AG20443 (cell line): ENCODE data around the gene CACHD1.
"Not testable (repeated sequence)": the region's sequence is repeated elsewhere in the genome, so short reads cannot be mapped to it uniquely, and the experiment has no call there.

Experiments
- DNase-seq: peaks from one replicate; pipeline ENCODE4 v3.0.0; 2012; ENCODE audit warnings: low spot score, mixed read lengths

The CACHD1 gene

DNA sequence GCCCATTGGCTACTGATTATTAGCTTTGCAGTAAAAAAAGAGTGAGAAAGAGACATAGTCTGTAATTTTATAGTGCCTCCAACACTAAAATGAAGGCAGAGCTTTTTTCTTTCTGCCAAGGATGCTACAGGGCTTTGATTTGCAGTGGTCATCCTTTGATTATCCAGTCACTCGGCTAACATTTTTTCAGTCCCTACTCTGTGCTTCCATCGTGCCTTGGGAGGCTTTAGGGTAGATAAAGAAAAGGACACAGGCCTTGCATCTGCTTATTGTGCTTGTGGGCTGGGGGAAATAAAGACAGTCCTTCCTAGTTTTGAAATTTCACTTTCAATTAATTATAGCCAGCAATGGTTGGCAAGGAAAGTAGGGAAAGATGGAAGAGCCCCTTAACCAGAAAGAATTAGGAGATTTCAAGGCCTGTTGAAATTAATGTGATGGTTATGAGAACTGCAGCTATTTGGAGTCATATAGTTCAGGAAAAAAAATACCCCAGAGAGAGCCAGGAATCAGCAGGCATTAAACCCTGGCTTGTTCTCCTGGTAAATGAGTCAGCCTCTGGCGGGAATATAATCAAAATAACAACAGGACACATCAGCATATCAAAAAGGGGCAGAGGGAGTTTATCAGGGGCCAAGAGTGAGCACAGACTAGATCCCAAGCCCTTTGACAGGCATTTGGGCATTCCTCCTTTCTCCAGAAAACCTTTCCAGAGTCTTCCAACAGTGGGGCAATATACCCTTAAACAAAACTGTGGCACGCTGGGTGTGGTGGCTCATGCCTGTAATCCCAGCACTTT lies 27.4 kb downstream of the CACHD1 start:
- peak; percentile 50 for DNase-seq

DNA sequence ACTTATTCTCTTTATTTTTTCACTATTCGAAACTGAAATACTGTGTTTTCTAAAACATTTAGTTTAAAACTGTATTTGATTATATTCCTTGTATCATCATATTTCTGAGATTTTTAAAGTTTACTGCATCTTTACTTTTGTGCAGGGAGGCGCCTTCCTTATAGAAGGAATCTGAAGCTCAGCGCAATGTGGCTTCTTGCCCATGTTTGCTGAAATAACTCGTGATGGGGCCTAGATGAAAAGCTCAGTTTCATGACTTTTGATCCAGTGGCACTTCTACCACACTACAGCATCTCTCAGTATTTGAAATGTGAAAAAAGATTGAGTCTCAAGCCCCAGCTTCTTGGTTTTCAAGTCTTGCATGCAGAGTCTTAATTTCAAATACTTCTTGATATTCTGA lies 28.4 kb downstream of the CACHD1 start:
- DNase-seq, result no peak

DNA sequence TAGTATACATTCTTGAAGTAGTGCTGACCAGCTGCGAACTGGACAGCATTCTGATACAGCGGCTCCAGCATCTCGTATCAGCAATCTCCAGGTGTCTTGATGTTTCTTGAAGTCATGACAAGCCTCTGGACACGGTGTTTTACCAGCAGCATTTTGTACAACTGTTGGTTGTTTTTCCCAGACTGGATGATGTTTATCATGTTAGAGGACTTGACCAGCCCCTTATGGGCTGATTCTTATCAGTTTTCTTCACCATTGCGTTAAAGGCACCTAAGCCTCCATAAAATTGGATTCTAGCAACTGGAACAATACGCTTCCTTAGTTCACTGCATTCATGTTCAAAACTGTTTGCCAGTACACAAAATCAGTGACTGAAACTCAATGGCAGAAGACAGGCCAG lies 29.1 kb downstream of the CACHD1 start:
- no peak for DNase-seq

DNA sequence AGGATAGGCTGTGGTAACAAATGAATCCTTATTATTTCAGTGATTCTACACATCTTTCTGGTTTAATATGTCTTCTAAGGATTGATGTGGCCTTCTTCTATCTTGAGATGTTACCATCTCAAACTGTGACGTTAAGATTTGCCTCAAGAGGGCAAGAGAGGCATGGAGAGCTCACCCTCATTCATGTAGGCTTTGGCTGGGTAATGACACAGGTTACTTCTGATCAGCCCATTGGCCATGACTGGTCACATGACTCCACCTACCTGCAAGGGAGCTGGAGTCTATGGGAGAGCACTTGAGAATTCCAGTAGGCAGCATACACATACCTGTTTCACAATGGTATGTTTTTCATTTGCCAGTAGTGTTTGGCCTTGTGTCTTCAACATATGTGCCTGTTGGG lies 30.0 kb downstream of the CACHD1 start:
- DNase-seq, result no peak

DNA sequence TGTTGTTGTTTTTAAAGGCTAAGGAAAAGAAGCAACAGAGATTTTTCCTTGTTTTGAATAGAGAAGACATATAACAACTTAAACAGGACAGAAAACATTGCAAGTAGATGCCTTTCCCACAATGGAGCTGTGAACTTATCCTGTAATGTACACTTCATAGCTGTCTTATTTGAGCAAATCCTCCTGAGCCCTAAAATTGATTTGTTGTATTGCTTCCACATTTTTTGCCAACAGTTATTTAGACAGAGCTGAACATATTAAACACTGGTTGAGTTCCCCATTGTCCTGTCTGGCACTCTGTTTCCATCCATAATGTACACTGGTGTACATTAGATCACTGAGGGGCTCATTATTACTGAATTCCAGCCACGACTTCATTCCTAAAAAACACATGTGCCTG lies 32.2 kb downstream of the CACHD1 start:
- no peak for DNase-seq

DNA sequence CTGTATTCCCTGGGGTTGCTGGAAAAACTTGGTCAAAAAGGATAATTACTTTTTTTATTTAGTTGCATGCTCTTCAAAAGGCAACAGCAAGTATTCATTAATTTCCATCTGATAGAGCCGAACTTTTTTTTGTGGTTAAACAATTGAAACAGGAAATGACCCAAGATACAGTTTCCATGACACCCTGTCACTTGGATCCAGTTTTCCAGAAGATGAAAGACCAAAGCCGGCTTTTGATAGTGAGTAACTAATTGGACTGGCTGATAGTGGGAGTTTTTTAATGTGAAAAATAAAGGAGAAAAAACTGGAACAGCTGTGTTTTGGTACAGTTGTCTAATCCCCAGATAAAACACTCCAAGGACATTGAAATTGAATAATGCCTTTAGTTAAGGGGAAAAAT lies 33.0 kb downstream of the CACHD1 start:
- DNase-seq, result no peak

DNA sequence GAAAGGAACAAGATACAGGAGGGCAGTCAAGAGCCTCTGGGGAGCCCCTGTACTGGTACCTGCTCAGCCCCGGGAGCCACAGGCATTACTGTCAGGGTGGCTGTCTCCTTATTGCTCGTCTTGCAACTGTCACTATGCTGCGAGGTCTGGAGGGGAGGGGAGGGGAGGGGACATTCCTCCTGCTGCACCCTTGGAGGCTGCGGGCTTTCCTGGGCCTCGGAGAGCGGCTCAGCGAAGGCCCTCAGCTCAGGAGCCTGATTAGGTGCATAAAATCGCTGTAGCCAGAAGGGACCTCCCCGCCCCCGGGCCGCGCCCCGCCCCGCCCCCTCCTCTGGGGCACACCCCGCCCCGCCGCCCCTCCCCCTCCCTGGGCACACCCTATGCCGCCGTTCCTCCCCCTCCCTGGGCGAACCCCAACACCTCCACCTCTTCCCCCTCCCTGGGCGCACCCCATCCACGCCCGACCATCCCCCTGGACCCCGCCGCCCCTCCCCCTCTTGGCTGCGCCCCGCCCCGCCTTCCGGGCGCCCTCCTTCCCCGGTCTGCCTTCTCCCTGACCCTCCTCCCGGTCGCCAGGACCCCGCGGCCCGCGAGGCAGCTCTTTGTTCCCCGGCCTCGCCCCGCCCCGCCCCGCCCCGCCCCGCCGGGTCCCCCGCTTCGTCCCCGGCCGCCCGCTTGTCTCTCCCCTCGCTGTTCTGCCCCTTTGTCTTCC lies 35.5 kb downstream of the CACHD1 start:
- peak; percentile 61 for DNase-seq

DNA sequence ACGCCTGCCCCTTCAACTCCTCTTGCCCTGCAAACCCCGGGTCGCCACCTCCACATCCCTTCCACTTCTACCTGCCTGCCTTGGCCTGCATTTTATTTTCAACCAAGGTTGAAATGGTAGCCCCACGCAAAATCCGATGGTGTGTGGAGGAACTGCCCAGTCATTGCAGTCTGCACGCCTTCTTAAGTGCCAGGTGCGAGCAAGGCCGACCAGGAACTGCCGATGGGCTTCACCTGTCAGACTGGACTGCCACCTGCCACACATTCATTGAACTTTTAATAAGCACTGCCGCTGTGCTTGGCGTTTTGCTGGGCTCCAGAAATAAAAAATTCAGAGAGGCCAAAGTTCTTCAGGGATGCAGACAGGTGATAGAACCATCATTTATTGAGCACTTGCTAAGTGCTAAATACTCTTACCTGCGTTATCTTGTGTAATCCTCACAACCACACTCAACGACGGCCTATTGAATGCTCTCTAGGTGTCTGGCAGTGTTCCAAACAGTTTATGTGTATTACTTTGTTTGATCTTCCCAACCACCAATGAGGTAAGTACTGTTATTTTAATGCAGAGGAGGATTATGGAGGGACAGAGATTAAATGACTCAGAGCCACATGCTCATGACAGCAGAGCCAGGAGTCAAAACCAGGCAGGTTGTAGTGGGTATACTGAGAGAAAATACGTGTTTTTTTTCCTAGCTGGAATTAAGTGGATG lies 36.2 kb downstream of the CACHD1 start:
- DNase-seq, result no peak

DNA sequence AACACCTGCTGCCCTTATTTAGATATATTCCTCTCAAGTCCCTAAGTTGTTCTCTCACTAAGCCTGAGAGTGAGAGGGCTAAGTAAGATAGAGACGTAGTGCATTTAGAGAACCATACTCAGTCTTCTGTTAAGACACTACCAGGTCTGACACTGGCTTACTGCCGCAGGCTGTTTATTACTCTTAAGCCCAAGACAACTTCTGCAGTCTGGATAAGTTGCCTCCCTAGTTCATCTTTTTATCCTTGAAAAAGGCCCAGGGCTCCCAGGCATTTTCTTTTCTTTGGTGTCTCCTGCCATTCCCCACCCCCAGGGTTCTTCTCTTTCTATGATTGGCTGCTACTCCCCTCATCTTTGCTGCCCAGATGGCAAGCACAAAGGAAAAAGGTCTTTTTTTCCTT lies 38.7 kb downstream of the CACHD1 start:
- DNase-seq, result no peak

DNA sequence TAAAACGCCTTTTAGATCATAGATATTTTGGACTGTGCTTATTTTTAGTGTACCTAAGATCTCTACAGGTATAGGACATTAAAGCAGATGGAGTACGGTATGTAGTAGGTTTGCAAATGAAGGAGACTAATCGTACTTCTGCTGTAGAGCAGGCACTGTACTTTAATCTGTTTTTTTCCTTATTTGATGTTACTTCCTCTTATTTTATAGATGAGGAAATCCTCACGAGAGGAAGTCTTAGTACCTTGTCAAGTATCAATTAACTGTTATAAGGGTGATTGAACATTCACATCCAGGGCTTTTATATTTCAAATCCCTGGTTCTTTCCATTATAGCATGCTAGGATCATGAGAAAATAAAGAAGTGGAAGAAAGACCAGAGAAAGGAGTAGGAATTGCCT lies 41.1 kb downstream of the CACHD1 start:
- no peak for DNase-seq

DNA sequence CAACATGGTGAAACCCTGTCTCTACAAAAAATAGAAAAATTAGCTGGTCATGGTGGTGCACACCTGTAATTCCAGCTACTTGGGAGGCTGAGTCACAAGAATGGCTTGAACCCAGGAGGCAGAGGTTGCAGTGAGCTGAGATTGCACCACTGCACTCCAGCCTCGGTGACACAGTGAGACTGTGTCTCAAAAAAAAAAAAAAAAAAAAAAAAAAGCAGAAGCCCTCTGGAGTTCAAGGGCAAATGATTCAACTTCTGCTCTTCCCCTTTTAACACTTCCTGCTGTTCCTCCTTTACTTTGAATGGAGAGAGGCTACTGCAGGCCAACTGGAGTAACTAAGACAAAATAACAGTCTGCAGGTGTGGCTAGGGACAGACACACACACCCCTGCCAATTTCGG lies 42.3 kb downstream of the CACHD1 start:
- not testable (repeated sequence) for DNase-seq

DNA sequence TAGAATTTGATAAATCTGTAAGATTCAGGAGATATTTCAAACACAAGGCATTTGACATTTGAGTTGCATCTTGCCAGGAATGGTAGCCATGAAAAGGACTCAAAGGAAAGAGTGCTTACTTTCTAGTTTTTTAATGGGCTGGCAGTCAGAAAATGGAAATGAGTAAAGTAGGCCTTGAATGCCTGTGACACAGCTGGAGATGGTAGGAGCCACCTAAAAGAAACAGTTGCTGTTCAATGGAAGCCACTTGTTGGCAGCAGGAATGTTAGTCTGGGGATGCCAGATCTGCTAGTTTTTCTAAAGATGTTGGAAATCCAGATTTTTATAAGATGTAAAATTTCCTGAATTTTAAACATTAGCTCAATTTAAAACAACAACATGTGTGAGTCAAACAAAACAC lies 43.6 kb downstream of the CACHD1 start:
- no peak for DNase-seq

DNA sequence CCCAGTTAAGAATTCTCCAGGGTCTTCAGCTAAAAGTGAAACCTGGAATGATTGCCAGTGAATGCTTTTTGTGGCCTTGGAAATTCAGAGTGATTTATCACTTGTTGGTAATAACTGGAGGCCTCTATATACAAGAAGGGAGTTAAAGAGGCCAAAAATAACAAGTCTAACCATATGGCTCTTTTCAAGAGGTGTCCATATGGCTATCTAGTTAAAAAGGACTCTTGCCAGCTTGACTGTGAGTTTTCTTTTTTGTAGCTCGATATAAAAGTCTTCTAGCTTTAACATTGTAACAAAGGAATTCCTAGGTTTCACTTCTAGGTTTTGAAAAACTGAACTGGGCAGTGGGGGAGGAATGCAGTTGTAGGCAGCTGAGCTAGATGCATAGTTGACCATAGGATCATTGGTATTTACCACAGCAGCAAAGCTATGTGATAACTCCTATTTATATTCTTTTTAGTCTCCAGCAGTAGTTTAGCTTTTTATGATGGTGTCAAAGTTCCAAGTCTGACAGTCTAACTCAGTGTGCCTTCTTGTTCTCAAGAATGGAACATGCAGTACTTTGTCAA lies 44.4 kb downstream of the CACHD1 start:
- DNase-seq, result no peak

DNA sequence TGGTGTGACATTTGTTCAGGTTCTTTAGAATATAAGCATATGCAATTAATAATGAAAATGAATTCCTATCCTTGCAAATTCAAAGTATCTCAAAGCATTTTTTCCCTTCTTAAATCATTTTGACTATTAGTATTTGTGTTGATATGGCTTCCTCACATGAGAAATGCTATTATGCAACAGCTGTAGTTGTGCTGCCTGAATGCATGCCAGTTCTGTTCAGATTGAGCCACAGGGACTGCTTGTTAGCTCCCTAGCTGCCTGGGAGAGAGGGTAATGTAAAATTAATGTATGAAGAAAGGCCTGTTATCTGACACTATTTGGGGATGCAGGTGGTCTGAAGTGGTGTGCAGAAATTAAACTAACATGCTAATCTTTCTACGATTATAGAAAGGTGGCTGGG lies 45.5 kb downstream of the CACHD1 start:
- DNase-seq, result peak; percentile 60

DNA sequence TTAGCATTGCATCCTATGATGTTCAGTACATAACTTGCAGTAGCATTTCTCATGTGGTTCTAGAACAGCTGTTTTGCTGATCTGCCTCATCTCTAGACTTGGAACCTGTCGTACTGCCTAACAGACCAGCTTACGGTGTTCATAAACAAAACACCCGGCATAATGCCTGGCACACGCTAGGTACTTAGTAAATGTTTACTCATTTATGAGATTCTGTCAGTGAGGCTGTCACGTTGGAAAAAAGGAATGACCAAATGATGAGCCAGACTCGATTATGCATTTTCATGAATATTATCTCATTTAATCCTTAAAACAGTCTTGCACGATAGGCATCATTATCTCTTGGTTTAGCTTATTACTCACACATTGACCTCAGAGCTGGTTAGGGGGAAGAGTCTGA lies 46.4 kb downstream of the CACHD1 start:
- DNase-seq, result no peak

DNA sequence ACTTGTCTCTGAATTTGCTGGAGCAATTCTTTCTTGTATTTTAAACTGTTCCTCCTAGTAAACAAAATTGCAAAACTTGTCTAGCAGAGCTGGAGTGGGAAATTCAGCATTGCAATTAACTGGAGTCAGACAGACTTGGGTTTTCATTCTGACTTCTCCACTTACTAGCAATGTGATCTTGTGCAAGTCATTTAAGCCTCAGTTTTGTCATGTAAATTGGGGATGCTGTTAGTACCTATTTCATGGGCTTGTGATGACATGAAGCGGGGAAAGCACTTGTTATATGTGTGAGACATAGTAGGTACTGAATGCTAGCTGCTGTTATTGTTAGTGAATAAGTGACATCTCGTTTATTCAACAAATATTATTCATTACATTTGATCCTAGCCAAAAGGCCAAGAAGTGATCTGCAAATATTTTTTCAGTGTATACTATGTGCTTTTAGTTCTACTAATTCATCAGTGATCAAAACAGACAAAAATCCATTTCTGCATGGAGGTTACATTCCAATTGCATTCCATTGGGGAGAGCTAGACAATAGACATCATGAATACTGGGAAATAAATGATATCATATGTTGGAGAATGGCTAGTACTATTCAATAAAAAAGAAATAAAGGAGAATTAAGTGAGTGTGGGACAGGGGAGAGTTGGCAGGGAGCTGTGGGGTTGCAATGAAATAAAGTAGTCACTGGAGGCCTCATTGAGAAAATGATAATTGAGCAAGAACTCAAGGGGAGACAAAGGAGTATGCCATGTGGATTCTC lies 47.1 kb downstream of the CACHD1 start:
- DNase-seq, result peak; percentile 65

DNA sequence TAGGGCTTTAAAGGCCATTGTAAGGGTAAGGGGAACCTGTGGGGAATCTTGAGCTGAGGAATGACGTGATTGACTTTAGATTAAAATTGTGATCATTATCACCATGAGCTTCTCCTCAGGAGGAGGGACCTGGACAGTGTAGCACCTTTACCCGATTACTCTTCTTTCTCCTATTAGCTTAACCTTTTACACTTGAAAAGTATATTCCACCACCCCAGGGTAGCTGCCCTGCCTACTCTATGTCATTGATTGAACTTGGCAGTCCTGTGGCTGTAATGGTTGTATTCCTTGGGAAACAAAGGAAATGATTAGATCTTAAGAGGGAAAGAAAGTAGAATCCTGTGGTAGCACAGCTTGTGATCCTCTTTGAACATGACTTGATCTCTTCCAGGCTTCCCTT lies 47.7 kb downstream of the CACHD1 start:
- DNase-seq, result no peak

DNA sequence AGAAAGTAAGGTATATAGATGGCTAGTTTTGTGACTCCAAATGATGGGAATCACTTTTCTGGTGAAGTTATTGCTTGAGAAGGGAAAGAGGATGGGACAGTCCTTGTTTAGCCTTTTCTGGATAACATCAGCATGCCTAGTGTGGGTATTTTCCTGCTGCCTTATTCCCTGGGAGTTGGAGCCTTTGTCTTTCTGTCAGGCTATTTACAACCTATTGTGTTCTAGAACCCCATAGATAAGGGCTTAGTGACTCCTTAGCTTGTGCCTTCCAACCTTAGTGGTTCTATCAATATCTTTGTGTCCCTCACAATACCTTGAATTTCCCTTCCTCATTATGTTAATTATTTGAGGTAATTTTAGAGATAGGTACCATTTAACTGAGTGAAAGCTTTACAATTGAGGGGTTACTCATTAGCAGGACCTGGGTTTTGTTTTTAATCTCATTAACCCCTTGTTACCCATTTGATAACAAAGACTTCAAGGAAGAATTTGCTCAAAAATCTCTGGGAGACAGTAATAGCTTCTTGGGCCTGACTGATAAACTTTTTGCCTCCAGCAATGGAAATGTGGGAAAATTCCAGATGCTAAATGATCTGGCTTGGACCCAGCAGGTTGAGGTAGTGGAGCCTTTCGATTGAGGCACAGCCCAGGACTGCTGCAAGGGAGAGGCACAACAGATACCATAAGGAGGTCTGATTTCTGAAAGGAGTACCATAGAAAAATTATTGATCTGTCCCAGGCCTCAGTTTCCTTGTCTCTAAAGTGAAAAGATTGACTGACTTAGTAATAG lies 49.0 kb downstream of the CACHD1 start:
- no peak for DNase-seq

DNA sequence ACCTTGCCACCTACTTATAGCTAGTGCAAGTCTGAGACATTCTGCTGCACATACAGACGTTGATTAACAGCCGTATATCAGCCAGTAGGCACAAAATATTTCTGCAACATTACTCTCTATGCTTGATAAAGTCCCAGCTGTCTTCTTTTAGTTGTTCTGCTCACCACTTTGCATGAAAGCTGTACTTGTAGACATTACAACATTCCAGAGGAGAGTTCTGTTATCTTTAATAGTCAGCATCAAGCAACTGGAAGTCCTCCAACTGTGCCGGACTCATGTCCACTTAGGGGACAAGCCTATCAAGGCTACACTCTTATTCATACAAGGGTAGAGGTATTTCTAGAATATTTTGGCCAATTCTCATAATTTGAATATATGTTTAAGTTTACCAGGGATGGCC lies 50.0 kb downstream of the CACHD1 start:
- DNase-seq, result peak; percentile 34

DNA sequence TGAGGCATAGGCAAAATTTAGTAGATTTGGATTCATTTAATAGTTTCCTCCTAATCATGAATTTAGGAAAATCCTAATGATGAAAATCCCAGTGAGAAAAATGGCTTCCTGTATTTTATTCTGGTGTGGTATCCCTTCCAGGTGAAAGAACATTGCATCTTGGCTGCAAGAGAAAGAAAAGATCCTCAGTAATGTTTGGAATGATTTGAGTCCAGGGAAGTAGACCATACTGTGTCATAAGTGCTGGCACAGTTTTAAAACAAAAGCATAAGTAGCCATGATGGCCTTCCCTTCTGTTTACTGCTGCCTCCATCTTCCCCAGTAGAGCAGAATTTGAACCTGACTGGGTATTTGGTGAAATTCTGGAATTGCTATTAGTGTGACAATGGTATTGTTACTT lies 52.8 kb downstream of the CACHD1 start:
- no peak for DNase-seq
